MV-4-11 (cell line): ENCODE measurements around the gene ACOT9.
"Not testable (repeated sequence)": the region's sequence is repeated elsewhere in the genome, so short reads cannot be mapped to it uniquely, and the experiment has no call there.

Experiments
- DNase-seq: peaks from one replicate; lab custom pipeline; 2025; lab: John Stamatoyannopoulos, UW

The ACOT9 gene

DNA sequence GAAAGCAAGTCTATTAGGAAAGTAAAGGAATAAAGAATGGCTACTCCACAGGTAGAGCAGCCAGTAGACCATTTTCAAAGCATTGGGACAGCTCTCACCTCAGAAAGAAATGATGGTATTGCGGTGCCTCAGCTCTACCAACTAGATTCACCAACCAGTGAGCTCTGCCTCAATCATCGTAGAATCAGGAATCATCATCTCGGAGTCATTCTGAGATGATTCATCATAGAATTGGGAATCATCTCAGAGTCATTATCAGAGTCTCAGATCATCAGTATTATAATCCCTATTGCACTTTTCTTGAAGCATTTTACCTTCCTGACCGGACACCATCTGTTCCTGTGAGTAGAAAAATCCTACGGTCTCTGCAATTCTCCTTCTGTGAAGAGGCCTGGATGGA lies 22.4 kb upstream of the ACOT9 start:
- no peak for DNase-seq

DNA sequence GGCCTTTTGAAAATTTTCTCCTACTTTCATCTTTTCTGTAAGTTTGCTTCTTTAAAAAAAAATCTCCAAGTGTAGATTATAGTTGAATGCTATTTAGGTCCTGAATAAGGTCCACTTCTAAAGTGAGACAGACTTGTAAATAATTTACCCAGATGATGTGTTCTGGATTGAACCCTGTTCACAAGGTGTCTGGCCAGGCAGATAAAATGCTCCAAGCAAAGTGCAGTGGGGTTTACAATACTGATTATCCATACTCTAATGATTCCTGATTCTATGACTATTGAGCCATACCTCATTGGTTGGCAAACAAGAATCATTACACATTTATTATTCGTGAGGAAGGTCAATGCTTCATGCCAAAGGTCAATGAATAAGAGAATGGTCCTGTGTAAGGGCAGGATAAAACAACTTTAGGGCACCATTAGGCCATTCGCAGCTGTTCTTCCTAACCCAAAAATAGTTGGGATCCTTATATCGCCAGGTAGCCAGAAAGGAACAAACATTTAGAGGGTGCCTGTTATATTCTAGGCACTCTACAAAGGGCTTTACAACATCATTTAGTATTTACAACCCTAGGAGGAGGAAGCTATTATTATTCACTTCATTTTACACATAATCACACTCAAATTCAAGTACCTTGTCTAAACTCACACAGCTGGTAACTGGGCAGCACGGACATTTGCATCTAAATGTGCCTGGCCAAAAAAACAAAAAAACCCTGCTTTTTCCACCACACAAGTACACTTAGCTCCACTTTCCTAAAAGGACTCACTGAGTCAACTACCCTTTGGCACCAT lies 21.3 kb upstream of the ACOT9 start:
- no peak for DNase-seq

DNA sequence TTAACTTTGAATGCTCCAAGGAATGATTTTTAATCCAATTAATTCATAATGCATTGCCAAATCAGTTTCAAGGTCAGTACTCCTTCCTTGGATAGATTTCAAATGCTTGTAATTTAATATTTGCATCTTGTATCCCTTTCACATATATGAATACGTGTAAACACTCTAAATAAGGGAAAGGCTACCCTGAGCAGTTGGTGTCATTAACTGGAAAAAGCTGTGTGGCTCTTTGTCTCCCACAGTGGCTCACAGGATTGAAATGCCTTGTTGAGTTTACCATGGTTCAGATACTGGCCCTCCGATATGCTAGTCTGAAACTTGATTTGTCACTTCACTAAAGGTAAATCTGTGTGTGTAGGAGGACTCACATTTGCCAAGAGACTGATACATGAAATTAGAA lies 16.7 kb upstream of the ACOT9 start:
- no peak for DNase-seq

DNA sequence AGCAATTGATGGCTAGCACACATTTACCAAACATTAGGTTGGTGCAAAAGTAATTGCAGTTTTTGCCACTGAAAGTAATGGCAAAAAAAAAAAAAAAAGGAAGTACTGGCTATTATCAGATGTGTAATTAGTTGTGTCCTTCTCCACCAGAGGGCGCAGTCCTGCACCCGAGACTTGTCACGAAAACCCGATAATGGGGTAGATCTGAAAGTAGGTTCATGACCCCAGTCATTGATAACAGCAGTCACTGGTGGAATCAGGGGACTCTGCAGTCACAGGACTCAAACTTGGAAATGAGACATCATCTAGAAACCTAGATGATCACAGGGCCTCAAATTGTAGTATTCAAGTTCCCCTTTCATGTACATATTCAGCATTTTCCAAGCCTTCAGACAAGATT lies 13.1 kb upstream of the ACOT9 start:
- DNase-seq: peak; percentile 35

DNA sequence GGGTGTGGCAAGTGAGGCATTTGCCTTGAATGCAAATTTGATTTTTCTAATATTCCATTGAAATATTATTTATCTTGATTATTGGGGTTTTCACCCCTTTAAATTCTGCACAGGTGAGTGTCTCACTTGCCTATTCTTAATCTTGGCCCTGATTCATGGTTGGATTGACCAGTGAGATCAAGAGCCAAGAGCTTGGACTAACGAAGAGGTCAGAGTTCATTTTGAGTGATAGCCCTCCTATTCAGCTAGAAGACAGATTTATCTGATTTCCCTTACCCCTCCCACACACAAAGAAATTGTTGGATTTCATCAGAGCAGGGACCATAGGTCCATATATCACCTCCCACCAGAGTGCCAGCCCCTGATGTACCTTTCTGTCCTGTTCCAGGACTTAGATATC lies 11.6 kb upstream of the ACOT9 start:
- DNase-seq: no peak

DNA sequence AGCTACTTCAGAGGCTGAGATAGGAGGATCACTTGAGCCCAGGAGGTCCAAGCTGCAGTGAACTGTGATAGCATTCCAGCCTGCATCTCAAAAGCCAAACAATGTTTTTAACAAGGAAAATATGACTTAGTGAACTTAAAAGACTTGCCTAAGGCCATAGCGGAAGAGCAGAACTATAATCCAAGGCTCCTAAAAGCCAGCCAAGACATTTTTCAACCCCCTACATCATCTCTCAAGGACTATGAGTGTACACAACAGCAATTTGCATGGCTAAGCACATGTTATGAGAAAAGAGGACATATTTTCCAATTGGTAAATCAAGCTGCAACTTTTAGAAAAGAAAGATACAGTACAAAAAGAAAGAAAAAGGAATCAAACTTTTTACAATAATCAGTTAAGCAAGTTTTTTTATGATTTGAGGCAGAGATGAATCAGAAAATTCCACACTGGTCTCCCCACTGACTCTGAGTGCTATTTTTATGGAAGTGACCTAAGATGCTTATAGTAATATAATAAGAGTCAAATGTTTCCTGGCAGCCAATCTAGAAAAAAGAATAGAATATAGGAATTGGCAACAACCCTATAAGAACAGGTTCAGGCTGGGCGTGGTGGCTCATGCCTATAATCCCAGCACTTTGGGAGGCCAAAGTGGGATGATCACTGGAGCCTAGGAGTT lies 9.8 kb upstream of the ACOT9 start:
- no peak for DNase-seq

DNA sequence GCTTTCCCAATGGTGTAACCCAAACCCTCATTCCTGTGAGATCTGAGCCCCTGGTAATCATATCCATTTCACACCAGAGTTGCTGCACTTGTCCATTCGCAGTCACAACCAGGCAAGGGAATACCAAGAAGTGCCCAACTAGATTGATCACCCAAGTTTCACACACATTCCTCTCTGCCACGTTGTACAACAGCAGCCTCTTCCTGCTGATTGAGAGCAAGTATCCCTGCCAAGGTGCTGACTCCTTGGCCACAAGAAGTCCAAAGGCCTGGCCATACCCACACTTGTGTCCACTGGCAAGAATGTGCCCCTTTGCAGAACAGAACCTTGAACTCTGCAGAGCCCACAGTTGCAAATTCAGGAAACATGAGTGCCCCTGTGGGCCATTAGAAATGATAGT lies 6.5 kb upstream of the ACOT9 start:
- DNase-seq: no peak

DNA sequence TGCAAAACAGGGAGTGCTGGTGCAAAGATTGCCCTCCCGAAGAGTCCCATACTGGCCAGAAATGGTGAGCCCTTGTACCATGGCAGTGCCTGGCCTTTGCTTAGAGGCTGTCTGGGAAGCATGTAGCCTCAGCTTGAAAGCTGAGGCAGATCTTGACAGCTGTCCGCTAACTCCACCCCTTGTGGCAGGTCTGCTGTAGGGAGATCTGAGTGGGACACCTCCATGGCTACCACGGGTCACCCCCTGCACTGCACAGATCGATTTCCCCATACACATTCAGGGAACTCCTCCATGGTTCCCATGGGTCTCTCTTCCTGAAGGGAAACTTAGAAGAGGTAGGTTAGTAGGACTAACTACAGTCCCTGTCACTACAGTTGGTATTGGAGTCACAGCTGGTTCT lies 6.1 kb upstream of the ACOT9 start:
- no peak for DNase-seq

DNA sequence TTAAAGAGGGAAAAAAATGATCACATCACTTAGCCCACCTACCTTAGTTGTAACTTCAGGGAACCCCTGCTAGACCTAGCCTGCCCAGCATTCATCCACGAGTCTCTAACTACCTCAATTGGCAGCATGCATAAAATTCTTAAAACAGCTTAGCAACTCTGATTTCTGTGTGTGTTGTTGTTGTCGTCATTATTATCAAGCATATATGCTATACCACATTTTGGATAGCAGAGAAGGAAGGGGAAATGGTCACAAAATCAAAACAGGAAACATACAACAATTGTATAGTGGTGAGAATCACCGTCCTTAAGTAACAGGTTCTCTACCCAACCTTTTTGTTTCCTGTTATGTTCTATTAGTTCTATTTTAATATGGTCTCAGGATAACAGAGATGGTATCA lies 2.7 kb upstream of the ACOT9 start:
- DNase-seq: no peak

DNA sequence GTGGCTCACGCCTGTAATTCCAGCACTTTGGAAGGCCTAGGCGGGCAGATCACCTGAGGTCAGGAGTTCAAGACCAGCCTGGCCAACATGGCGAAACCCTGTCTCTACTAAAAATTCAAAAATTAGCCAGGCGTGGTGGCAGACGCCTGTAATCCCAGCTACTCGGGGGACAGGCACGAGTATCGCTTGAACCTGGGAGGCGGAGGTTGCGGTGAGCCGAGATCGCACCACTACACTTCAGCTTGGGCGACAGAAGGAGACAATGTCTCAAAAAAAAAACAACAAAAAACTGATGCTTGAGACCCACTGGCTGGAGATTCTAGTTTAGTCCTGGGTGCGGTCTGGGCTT lies 521 bp upstream of the ACOT9 start:
- not testable (repeated sequence) for DNase-seq

DNA sequence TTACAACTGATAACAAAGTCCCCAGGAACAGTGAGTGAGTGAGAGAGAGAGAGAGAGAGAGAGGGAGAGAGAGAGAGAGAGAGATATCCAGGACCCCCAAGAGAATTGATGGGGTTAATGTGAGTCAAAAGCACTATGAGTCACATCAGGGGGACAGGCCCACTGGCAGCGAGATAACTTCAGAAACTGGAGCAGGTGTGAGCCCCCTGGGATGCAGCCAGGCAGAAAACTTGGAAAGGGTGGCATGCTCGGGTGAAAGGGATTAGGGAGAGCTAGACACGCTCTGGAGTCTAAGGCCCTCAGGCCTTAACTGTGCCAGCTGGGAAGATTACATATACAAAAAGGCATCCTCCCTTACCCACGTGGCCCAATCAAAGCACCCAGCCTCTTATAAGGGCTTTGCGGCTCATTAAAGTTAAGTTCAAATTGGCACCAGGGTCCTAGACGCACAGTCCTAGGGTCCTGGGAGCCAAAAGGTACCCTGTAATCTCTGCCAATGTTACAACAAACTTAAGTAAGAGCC lies 841 bp downstream of the ACOT9 start:
- no peak for DNase-seq

DNA sequence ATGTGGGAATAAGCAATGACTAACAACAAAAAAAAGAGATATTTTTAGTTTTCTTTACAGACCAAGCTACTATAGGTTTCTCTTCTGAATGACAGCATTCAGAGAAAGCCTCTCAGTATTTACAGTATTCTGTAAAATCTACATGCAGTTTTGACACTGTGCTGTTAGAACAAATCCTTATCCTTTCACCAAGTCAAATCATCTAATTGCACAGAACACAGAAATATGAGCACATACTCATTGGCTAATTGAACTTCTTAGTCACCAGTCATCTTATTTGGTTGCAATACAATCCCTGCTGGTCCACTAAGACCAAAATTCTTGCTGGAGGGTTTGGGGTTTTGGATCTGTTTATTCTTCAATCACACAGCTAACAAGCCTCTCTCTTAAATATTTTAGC lies 5.7 kb downstream of the ACOT9 start:
- no peak for DNase-seq

DNA sequence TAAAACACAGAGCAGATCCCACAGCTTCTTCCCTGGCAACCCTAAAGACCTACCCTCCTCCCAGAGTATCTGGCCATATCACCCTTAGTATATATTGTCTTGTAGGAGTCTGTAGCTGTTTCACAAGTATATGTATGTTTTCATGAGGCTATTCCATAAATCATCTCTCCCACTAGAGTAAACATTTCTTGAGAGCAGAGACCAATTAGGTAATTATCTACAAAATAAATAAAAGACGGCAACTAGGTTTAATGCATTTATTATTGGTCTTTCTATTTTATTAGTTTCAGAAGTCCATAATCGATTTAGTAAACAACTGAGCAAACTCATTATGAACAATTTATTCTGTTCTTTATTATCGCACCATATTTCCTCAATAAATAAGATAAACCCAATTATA lies 7.0 kb downstream of the ACOT9 start:
- DNase-seq: no peak

DNA sequence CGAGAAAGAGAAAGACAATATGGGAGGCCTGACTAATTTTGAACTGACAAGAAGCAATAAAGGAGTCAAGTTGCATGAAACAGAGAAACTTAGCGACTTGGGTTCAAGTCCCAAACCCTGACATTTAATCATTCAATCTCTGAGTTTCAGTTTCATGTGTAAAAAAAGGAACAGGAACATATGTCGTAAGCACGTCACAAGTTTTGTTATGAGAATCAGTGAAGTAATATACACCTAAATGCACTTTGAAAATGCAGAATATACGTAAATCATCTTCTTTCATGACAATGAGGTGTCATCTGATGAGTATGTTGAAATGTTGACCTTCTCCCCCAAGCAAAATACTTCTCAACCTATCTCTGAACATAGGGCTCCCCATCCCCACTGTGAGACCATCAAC lies 10.4 kb downstream of the ACOT9 start:
- DNase-seq: peak; percentile 75

DNA sequence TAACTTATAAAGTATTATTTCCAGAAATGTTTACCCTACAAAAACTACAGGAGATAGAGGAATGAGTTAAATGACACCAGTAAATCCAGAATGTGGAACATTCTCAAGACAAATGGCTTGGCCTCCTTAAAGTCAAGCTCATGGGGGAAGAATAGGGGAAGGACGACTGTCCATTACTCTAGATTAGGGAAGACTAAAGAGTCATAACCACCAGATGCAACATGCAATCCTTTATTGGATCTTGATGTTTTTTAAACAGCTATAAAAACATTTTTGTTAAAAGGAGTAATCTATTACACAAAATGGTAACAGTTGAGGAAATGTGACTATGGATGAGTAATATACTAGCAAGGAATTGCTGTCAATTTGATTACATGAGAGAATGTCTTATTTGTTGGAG lies 11.1 kb downstream of the ACOT9 start:
- DNase-seq: no peak

DNA sequence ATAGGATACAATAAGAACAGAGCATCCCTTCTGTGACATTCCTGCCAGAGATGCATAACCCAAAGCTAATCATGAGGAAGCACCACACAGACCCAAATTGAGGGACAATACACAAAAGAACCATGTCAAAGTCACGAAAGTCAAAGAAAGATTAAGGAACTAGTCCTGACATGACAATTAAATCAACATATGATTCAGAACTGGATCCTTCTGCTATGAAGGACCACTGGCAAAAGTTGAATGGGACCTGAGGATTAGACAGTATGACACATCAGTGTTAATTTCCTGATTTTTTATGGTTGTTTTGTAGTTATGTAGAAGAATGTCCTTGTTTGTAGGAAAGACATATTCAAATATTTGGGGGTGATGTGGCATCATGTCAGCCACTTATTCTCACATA lies 13.9 kb downstream of the ACOT9 start:
- DNase-seq: no peak

DNA sequence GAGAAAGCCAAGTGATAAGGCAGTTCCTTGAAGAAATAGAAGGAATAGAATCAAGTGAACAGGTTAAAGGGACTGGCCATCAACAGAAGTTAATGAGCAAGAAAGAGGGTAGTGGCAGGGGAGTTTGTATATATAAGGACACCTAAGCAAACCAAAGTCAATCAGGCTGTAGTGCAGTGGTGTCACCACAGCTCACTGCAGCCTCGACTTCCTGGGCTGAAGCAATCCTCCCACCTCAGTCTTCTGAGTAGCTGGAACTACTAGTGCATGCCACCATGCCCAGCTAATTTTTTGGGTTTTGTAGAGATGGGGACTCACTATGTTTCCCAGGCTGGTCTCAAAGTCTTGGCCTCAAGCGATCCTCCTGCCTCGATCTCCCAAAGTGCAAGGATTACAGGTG lies 15.9 kb downstream of the ACOT9 start:
- DNase-seq: no peak

DNA sequence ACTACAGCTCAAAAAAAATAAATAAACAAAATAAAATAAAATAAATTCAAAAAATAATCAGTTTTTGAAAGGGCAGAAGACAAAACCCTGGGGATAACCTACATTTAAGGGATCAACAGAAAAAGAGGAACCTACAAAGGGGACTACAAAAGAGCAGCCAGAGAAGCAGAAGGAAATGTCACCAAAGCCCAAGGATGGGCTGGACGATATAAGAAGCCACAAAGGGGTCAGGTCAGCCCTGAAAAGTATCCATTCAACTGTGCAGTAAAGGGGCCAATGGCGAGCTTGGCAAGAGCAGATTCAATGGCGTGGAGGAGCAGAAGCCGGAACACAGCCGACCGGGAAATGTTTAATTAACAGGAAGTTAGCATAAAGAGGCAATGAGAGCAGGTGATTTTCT lies 16.9 kb downstream of the ACOT9 start:
- DNase-seq: peak; percentile 74

DNA sequence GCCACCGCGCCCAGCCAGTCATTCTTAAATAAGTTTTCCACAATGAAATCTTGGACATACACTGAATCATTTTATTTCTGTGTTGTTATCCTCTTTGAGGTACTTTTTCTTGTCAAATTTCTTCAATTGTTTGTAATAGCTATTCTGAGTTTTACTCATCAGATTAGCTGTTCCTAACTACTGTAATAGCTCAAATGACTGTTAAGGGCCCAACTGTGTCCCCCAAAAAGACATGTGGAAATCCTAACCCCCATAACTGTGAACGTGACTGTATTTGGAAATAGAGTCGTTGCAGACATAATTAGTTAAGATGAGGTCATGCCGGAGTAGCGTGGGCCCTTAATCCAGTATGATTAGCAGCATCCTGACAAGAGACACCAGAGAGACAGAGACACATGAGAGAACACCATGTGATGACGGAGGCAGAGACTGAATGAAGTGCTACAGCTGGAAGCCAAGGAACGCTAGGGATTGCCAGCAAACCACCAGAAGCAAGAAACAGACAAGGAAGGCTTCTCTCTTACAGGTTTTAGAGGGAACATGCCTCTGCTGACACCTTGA lies 22.9 kb downstream of the ACOT9 start:
- DNase-seq: peak; percentile 77

DNA sequence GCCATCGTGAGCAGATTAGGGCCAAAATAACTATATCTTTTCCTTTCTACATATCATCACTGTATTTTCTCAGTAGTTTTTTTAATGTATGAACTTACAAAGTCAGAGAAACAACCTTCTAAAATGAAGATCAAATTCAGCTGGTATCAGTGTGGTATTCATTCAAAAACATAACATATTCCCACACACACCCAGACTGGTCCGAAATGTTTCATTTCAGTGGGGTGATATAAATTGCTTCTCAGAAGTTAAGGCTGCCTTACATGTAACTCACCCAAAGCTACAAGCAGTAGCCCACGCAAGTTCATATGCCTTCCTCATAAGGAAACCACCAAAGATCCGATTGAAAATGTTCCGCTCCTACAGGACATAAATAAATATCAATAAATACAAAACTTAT lies 37.8 kb downstream of the ACOT9 start:
- DNase-seq: no peak

DNA sequence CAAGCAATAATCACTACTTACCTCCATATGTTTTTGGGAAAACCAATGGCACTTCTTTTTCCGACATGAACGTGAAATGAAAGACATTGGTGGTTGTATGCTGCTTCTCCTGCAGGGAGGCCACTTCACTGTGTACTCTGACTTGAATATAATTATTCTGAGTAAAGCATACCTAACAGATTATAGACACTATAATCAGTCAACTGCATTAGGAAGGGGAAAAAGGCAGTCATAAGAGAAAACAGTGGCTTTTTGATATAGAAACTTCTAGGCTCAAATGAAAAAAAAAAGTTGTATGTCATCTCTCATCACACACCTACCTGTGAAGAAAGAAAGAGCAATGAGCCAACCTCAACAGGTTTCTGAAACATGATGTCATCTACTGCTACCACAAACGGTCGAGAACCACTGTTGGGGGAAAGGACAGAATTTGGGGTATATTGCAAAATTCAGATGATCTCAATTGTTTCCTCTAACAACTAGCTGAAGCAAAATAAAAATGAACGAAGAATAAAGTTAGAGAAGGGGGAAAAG lies 38.3 kb downstream of the ACOT9 start:
- DNase-seq: no peak

DNA sequence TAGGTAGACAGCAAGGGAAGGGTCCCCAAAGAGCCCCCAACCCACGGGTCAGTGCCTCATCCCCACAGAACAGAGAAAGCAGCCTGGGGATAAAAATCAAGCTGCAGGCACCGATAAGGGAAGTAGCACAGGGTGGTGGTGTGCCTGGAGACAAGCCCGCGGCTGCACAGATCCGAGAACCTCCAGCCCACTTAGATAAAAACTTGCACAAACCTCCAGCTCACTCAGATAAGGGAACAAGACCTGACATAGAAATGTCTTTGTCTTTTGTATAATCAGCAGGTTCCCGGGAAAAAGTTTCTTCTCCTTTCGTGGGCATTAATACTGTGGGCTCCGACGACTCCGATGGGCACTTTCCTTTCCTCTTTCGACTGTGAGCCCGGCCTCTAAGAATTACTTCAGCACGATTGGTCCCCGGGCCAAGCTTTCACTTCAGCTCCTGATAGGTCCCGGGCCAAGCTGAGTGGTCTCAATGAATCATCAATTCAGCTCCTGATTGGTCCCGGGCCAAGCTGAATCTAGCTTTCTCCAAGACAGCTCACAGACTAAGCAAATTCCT lies 43.4 kb downstream of the ACOT9 start:
- DNase-seq: peak; percentile 86

DNA sequence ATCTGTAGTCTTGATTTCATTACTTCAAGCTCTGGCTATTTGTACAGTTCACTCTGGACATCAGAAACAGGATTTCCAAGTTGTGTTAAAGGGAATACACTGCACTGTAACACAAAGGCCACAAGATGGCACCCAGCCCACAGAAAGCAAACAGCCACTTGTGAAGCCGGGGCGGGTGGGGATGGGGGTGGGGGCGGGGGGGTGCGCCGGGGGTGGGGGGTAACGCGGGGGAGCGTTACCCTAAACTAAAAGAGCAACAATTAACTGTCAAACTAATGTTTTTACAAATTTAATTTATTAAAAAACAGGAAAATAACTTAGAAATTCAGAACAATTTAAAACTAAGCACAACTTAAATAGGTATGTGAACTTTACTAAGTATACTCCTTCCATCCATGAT lies 48.5 kb downstream of the ACOT9 start:
- peak; percentile 26 for DNase-seq
